H1 (cell line): ENCODE data around the gene RGP1. TPM values are rescaled to one million over a fixed set of nuclear protein-coding genes. Genes with fewer than 3 reads are reported as not detected.

Source experiments
- CTCF ChIA-PET: fragments of 300-600 bp; sonication (Branson Sonifier 250); formaldehyde crosslinking; loops from one replicate; lab custom pipeline; 2021; ENCODE audit not compliant: partially characterized antibody; lab: Charles Lee
- POLR2A ChIA-PET: fragments of 300-600 bp; sonication (Branson Sonifier 250); formaldehyde crosslinking; loops from one replicate; lab custom pipeline; 2021; ENCODE audit warnings: inconsistent platforms; ENCODE audit not compliant: partially characterized antibody; lab: Charles Lee
- DNase-seq, 2 experiments: peaks; one replicate each; pipeline versions ENCODE4 v3.0.0 to v3.0.0-alpha.2; 2010 to 2022; ENCODE audit warnings: low spot score in 2 of 2, low read depth in 1 of 2, mixed read lengths in 1 of 2
- FAIRE-seq: peaks from 2 replicates; lab custom pipeline; 2011; peaks lifted over from hg19 to GRCh38; lab: Jason Lieb, UNC
- H2AFZ ChIP-seq: 2 replicates; pipeline ENCODE4 v1.8.1; 2012; ENCODE audit warnings: low read length, inconsistent platforms
- H2AK5ac ChIP-seq: 2 replicates; pipeline ENCODE4 v1.6.1; 2013; ENCODE audit warnings: low read depth, low read length
- H2BK120ac ChIP-seq: replicated peaks from 2 replicates; pipeline ENCODE3; 2013; ENCODE audit warnings: low read depth, low read length, inconsistent platforms
- H2BK12ac ChIP-seq: 2 replicates; pipeline ENCODE4 v1.6.1; 2013; ENCODE audit warnings: low read depth, low read length
- H2BK15ac ChIP-seq: 2 replicates; pipeline ENCODE4 v1.6.1; 2013; ENCODE audit warnings: low read length
- H2BK20ac ChIP-seq: 2 replicates; pipeline ENCODE4 v1.6.1; 2013; ENCODE audit warnings: low read length
- H2BK5ac ChIP-seq: 2 replicates; pipeline ENCODE4 v1.6.1; 2013; ENCODE audit warnings: low read depth, low read length
- H3K14ac ChIP-seq: 2 replicates; pipeline ENCODE4 v1.6.1; 2013; ENCODE audit warnings: inconsistent platforms; ENCODE audit not compliant: insufficient read length
- H3K18ac ChIP-seq: 2 replicates; pipeline ENCODE4 v1.6.1; 2013; ENCODE audit warnings: low read length; ENCODE audit errors: extremely low read depth
- H3K23ac ChIP-seq: 2 replicates; pipeline ENCODE4 v1.6.1; 2013; ENCODE audit warnings: inconsistent platforms; ENCODE audit not compliant: insufficient read length
- H3K23me2 ChIP-seq: 2 replicates; pipeline ENCODE4 v1.6.1; 2013; ENCODE audit warnings: low read depth, low read length
- H3K27ac ChIP-seq: 2 replicates; pipeline ENCODE4 v1.6.1; 2011; ENCODE audit warnings: low read depth, low read length, inconsistent platforms
- H3K27me3 ChIP-seq, 4 experiments: replicated peaks in 1 of 4; 1 replicate in 1 of 4; 2 replicates in 3 of 4; pipeline versions ENCODE4 v1.6.1 to v1.8.1; 2011 to 2013; ENCODE audit warnings: low read length in 3 of 4, mild to moderate bottlenecking in 3 of 4, inconsistent platforms in 2 of 4, mixed read lengths in 2 of 4, moderate library complexity in 1 of 4; ENCODE audit not compliant: control insufficient read depth in 3 of 4, insufficient read depth in 3 of 4; ENCODE audit errors: extremely low read depth in 1 of 4
- H3K36me3 ChIP-seq, 4 experiments: 2 replicates each; pipeline versions ENCODE4 v1.6.1 to v1.8.1; 2011 to 2013; ENCODE audit warnings: mild to moderate bottlenecking in 4 of 4, low read length in 3 of 4, moderate library complexity in 2 of 4, control low read depth in 1 of 4, inconsistent platforms in 1 of 4; ENCODE audit not compliant: insufficient read depth in 4 of 4, control insufficient read depth in 2 of 4
- H3K4ac ChIP-seq: replicated peaks from 2 replicates; pipeline ENCODE3; 2013; ENCODE audit warnings: low read length, low read depth, mixed read lengths, inconsistent platforms; ENCODE audit not compliant: insufficient read length
- H3K4me1 ChIP-seq, 4 experiments: replicated peaks in 1 of 4; 1 replicate in 1 of 4; 2 replicates in 3 of 4; pipeline versions ENCODE4 v1.6.1 to v1.8.1; 2011 to 2013; ENCODE audit warnings: low read length in 3 of 4, inconsistent platforms in 2 of 4, mixed read lengths in 1 of 4; ENCODE audit not compliant: insufficient read depth in 4 of 4, control insufficient read depth in 3 of 4
- H3K4me2 ChIP-seq, 2 experiments: 2 replicates each; pipeline versions ENCODE4 v1.6.1 to v1.8.1; 2011 to 2013; ENCODE audit warnings: low read depth in 2 of 2, low read length in 2 of 2, control low read depth in 1 of 2, inconsistent platforms in 1 of 2, mild to moderate bottlenecking in 1 of 2; ENCODE audit not compliant: insufficient read depth in 1 of 2
- H3K4me3 ChIP-seq, 4 experiments: fragments of 200-600, 300-600 bp in 1 of 4; sonication (generic), shearing (Covaris generic), sonication (Bioruptor Twin) in 1 of 4; 2 replicates each; pipeline versions ENCODE4 v1.5.1 to v1.8.1; 2011 to 2016; ENCODE audit warnings: low read length in 4 of 4, low read depth in 3 of 4, control low read depth in 2 of 4, inconsistent platforms in 2 of 4, mild to moderate bottlenecking in 2 of 4, mixed read lengths in 1 of 4, moderate library complexity in 1 of 4; ENCODE audit not compliant: insufficient read depth in 2 of 4; ENCODE audit errors: extremely low read depth in 1 of 4
- H3K56ac ChIP-seq: replicated peaks from 2 replicates; pipeline ENCODE3; 2013; ENCODE audit warnings: low read depth, mild to moderate bottlenecking, mixed read lengths, low read length, inconsistent platforms; ENCODE audit not compliant: insufficient read length
- H3K79me1 ChIP-seq: 2 replicates; pipeline ENCODE4 v1.6.1; 2013; ENCODE audit warnings: low read depth, low read length, control low read depth
- H3K79me2 ChIP-seq, 2 experiments: 2 replicates each; pipeline versions ENCODE4 v1.6.1 to v1.8.1; 2012 to 2013; ENCODE audit warnings: low read length in 2 of 2, mild to moderate bottlenecking in 2 of 2, inconsistent platforms in 1 of 2; ENCODE audit not compliant: insufficient read depth in 2 of 2, control insufficient read depth in 1 of 2
- H3K9ac ChIP-seq, 4 experiments: replicated peaks in 1 of 4; 1 replicate in 1 of 4; 2 replicates in 3 of 4; pipeline versions ENCODE4 v1.6.1 to v1.8.1; 2011 to 2013; ENCODE audit warnings: low read depth in 3 of 4, low read length in 3 of 4, control low read depth in 2 of 4, mild to moderate bottlenecking in 2 of 4, moderate library complexity in 2 of 4, inconsistent platforms in 1 of 4; ENCODE audit errors: extremely low read depth in 1 of 4
- H3K9me3 ChIP-seq, 2 experiments: 2 replicates each; pipeline versions ENCODE4 v1.6.1 to v1.8.1; 2012 to 2013; ENCODE audit warnings: mild to moderate bottlenecking in 2 of 2, moderate library complexity in 2 of 2, control low read depth in 1 of 2, inconsistent platforms in 1 of 2, low read depth in 1 of 2, low read length in 1 of 2, mixed read lengths in 1 of 2; ENCODE audit not compliant: insufficient read depth in 2 of 2
- H4K20me1 ChIP-seq, 2 experiments: replicated peaks in 1 of 2; 2 replicates each; pipeline versions ENCODE3 to v1.8.1; 2011 to 2013; ENCODE audit warnings: inconsistent platforms in 2 of 2, low read length in 2 of 2, mild to moderate bottlenecking in 1 of 2; ENCODE audit not compliant: insufficient read depth in 2 of 2, control insufficient read depth in 1 of 2
- H4K5ac ChIP-seq: 2 replicates; pipeline ENCODE4 v1.6.1; 2013; ENCODE audit warnings: low read length, low read depth, mixed read lengths, inconsistent platforms; ENCODE audit not compliant: insufficient read length
- H4K8ac ChIP-seq: 2 replicates; pipeline ENCODE4 v1.8.0; 2013; ENCODE audit warnings: mild to moderate bottlenecking, moderate library complexity, low read length, inconsistent platforms; ENCODE audit not compliant: insufficient read depth; ENCODE audit errors: extremely low read depth
- H4K91ac ChIP-seq: replicated peaks from 2 replicates; pipeline ENCODE3; 2013; ENCODE audit warnings: low read length, mixed read lengths, inconsistent platforms; ENCODE audit not compliant: insufficient read length
- E2F6 ChIP-seq: IDR thresholded peaks from 2 replicates; pipeline ENCODE4 v1.6.1; 2012; ENCODE audit warnings: inconsistent platforms
- EP300 ChIP-seq, 2 experiments: IDR thresholded peaks; 1 replicate in 1 of 2; 2 replicates in 1 of 2; pipeline ENCODE4 v1.6.1; 2011 to 2012; ENCODE audit warnings: low read depth in 2 of 2, low read length in 2 of 2, mild to moderate bottlenecking in 2 of 2, borderline replicate concordance in 1 of 2, inconsistent platforms in 1 of 2, moderate library complexity in 1 of 2
- FOSL1 ChIP-seq: IDR thresholded peaks from 2 replicates; pipeline ENCODE4 v1.6.1; 2011; ENCODE audit warnings: mild to moderate bottlenecking, low read depth, low read length, moderate library complexity; ENCODE audit not compliant: insufficient read depth
- JUND ChIP-seq: IDR thresholded peaks from 2 replicates; pipeline ENCODE4 v1.6.1; 2011; ENCODE audit warnings: mild to moderate bottlenecking, improper control_type of control experiment, low read length
- SP4 ChIP-seq: IDR thresholded peaks from 2 replicates; pipeline ENCODE4 v1.6.1; 2012; ENCODE audit warnings: low read length, inconsistent platforms
- ZNF274 ChIP-seq: IDR thresholded peaks from 2 replicates; pipeline ENCODE4 v1.7.0; 2012; ENCODE audit warnings: low read length, borderline replicate concordance; ENCODE audit errors: extremely low read depth
- WGBS, 2 experiments: shearing (Covaris generic) in 1 of 2; methylation state at CpG; one replicate each; pipeline versions ENCODE4 v1.1.6 to v1.1.7; 2013 to 2015; ENCODE audit warnings: low lambda C conversion rate in 2 of 2, mixed read lengths in 2 of 2, inconsistent platforms in 1 of 2, low coverage in 1 of 2, missing lambda C conversion rate in 1 of 2; ENCODE audit not compliant: insufficient replicate concordance in 2 of 2, insufficient coverage in 1 of 2, insufficient read length in 1 of 2; ENCODE audit errors: extremely low coverage in 1 of 2, missing lambda C conversion rate in 1 of 2; 5-methylcytosine and 5-hydroxymethylcytosine counted together
- polyA plus RNA-seq, 7 experiments: library from polyadenylated mRNA; depleted of rRNA in 3 of 7; stranded (reverse) in 5 of 7; unstranded in 2 of 7; fragments of >200 nt in 5 of 7; fragments of 200-250 nt in 2 of 7; gene quantifications; 1 replicate in 5 of 7; 2 replicates in 1 of 7; 4 replicates in 1 of 7; pipeline versions ENCODE4 v1.2.1 to v1.2.3, GENCODE V29; 2011 to 2013; ENCODE audit warnings: missing spikeins in 2 of 7, mixed read lengths in 2 of 7
- total RNA-seq: library from RNA; stranded (reverse); fragmentation: NEBNext Ultra II Directional; extraction: Animal tissue kit (Norgen Biotek cat#: 25700); gene quantifications from 2 replicates; pipeline ENCODE4 v1.2.1, GENCODE V29; 2021
- TF ChIP-seq, protein P1 (sequence below): IDR thresholded peaks from 2 replicates; pipeline ENCODE4 v1.6.1; 2012; ENCODE audit warnings: inconsistent platforms

RGP1 gene
- total and polyA plus RNA-seq, 2 of the 8 experiments (the other 6 are each of a cell fraction or from before 2014, with no cell fraction given) = 11.8 to 22.7 TPM

DNA sequence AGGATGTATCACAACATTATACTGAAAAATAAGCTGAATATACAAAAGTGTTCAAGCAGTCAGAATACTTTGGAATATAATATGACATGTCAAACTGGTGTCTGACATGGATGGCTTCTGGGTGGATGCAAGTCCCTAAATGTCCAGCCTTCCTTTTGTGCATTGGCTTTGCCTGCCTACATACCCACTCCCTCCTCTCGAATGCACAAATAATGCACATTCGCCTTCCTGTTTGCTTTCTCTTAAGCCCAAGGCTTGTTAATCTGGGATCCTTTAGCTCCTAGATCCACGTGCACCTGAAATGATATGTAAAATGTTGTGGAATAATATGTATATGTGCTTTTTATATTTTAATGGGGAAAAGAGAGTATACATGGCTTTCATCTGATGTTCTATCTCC lies 29.4 kb downstream of the RGP1 start:
- no peak overlapping the region for H4K91ac ChIP-seq
- no peak overlapping the region for H2BK120ac ChIP-seq
- H3K4me3 ChIP-seq = no peak overlapping the region
- no peak for TF ChIP-seq JUND
- no peak for TF ChIP-seq ZNF274
- no peak for TF ChIP-seq EP300 (IDR thresholded peaks at IDR 0.05; ENCODE audit: borderline replicate concordance in 1 of 2, low read depth in 2 of 2, low read length in 2 of 2)
- TF ChIP-seq, protein P1, sequence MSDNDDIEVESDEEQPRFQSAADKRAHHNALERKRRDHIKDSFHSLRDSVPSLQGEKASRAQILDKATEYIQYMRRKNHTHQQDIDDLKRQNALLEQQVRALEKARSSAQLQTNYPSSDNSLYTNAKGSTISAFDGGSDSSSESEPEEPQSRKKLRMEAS = no peak
- TF ChIP-seq E2F6 = no peak
- TF ChIP-seq SP4 = no peak
- TF ChIP-seq FOSL1 = no peak
- no peaks in the 10 kb centered on the region for H3K9me3 ChIP-seq
- no peaks in the 10 kb centered on the region for H3K79me2 ChIP-seq
- no peak overlapping the region for H4K8ac ChIP-seq
- H2BK20ac ChIP-seq = no peak overlapping the region
- no peaks in the 10 kb centered on the region for H3K36me3 ChIP-seq
- ChIA-PET POLR2A (interaction anchor here (1.0 to 1.1 kb wide), 3 partner anchors 10 to 85 kb away, joined by 3 to 5 read pairs (median 3); no protein-coding TSS in a partner anchor), CTCF (interaction anchor here (0.7 to 3.0 kb wide), 5 partner anchors 8 to 167 kb away, joined by 3 to 26 read pairs (median 3); no protein-coding TSS in a partner anchor)
- no peaks in the 10 kb centered on the region for H3K79me1 ChIP-seq
- DNase-seq (no peak), FAIRE-seq (no peak)
- no peaks in the 10 kb centered on the region for H4K20me1 ChIP-seq
- H3K4me2 ChIP-seq = no peak overlapping the region
- no peak overlapping the region for H3K56ac ChIP-seq
- WGBS, 2 experiments = 91% methylated on average over 3 of the region's 3 CpGs; no CpG with 5 or more reads in 1 of the 2 experiments
- no peak overlapping the region for H2BK12ac ChIP-seq
- no peak overlapping the region for H2AFZ ChIP-seq
- H3K9ac ChIP-seq = no peak overlapping the region
- peaks cover 0 to 6% (median 4%) of the 10 kb centered on the region in 4 experiments; a peak in 6 of 7 replicates for H3K4me1 ChIP-seq
- no peaks in the 10 kb centered on the region for H3K23me2 ChIP-seq
- no peak overlapping the region for H4K5ac ChIP-seq
- H2BK5ac ChIP-seq = no peak overlapping the region
- no peak overlapping the region for H2BK15ac ChIP-seq
- no peak overlapping the region for H3K23ac ChIP-seq
- H3K14ac ChIP-seq = no peak overlapping the region
- H3K27me3 ChIP-seq = no peaks in the 10 kb centered on the region
- no peak overlapping the region for H3K27ac ChIP-seq
- H2AK5ac ChIP-seq = no peak overlapping the region
- no peak overlapping the region for H3K18ac ChIP-seq
- H3K4ac ChIP-seq = no peak overlapping the region
